Cardiac fibroblast (primary cell): ENCODE data around the gene MYOM1.
"Not testable (repeated sequence)": the region's sequence is repeated elsewhere in the genome, so short reads cannot be mapped to it uniquely, and the experiment has no call there.

Source experiments
- DNase-seq, 2 donors: peaks; one replicate each; pipeline versions ENCODE4 v3.0.0 to v3.0.0-alpha.2; 2010; ENCODE audit warnings: low read depth in 2 of 2
- H3K4me3 ChIP-seq, 2 donors: replicated peaks in 1 of 2; 1 replicate in 1 of 2; 2 replicates in 1 of 2; pipeline ENCODE4 v1.5.1; 2011; ENCODE audit warnings: low read depth in 2 of 2, low read length in 2 of 2, mild to moderate bottlenecking in 2 of 2, moderate library complexity in 1 of 2
- CTCF ChIP-seq: IDR thresholded peaks from one replicate; pipeline ENCODE4 v1.5.1; 2011; ENCODE audit warnings: low read depth, mild to moderate bottlenecking, low read length, inconsistent platforms

MYOM1 gene

GRCh38 chr18:3207565-3207964 is 12.2 kb downstream of the MYOM1 start:
- no peak for TF ChIP-seq CTCF
- DNase-seq: peak in 1 of 2 donors; percentile 37
- H3K4me3 ChIP-seq: no peak overlapping the region

- no peak overlapping the region for H3K4me3 ChIP-seq
- DNase-seq: no peak
- TF ChIP-seq CTCF: no peak
Observed at GRCh38 chr18:3205239-3205638, 14.5 kb downstream of the MYOM1 start.

- DNase-seq: no peak
- TF ChIP-seq CTCF: no peak
- H3K4me3 ChIP-seq: no peak overlapping the region
Observed at GRCh38 chr18:3199942-3200645, 19.7 kb downstream of the MYOM1 start.

GRCh38 chr18:3198260-3198860 is 21.4 kb downstream of the MYOM1 start:
- DNase-seq, H3K4me3 ChIP-seq: not testable (repeated sequence)

GRCh38 chr18:3194947-3195612 is 24.7 kb downstream of the MYOM1 start:
- no peak for DNase-seq
- H3K4me3 ChIP-seq: no peak overlapping the region
- no peak for TF ChIP-seq CTCF

- no peak overlapping the region for H3K4me3 ChIP-seq
- no peak for DNase-seq
- no peak for TF ChIP-seq CTCF
Observed at GRCh38 chr18:3193331-3193730, 26.4 kb downstream of the MYOM1 start.

- no peak for TF ChIP-seq CTCF
- DNase-seq: no peak
- no peak overlapping the region for H3K4me3 ChIP-seq
Observed at GRCh38 chr18:3192752-3193151, 27.0 kb downstream of the MYOM1 start.
